Measurements from ENCODE around the gene TSPAN19.
"Not testable (repeated sequence)": the region's sequence is repeated elsewhere in the genome, so short reads cannot be mapped to it uniquely, and the experiment has no call there.

The TSPAN19 gene

GRCh38 chr12:85006206-85006605 lies 29.9 kb downstream of the TSPAN19 start:
- DNase-seq (ENCODE audit: low read depth, low spot score) = no peak
- POLR2A ChIA-PET = no interaction called here
- no peak for TF ChIP-seq CTCF (IDR thresholded peaks at IDR 0.05; ENCODE audit: insufficient read depth, low read length, missing control alignments)
- CTCF ChIA-PET = no interaction called here
- H3K4me3 ChIP-seq (ENCODE audit: low read depth, low read length) = no peak overlapping the region

DNA sequence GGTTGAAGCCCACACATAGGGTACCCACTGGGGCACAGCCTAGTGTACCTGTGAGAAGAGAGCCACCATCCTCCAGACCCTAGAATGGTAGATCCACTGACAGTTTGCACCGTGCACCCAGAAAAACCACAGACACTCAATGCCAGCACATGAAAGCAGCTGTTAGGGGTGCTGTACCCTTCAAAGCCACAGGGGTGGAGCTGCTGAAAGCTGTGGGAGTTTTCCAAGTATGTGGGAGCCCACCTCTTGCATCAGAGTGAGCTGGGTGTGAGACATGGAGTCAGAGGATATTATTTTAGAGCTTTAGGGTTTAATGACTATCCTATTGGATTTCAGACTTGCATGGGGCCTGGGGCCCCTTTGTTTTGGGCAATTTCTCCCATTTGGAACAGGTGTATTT lies 30.5 kb downstream of the TSPAN19 start:
- POLR2A ChIA-PET = no interaction called here
- CTCF ChIA-PET = no interaction called here
- no peak for DNase-seq (ENCODE audit: low read depth, low spot score)
- H3K4me3 ChIP-seq (ENCODE audit: low read depth, low read length) = no peak overlapping the region
- no peak for TF ChIP-seq CTCF (IDR thresholded peaks at IDR 0.05; ENCODE audit: insufficient read depth, low read length, missing control alignments)

DNA sequence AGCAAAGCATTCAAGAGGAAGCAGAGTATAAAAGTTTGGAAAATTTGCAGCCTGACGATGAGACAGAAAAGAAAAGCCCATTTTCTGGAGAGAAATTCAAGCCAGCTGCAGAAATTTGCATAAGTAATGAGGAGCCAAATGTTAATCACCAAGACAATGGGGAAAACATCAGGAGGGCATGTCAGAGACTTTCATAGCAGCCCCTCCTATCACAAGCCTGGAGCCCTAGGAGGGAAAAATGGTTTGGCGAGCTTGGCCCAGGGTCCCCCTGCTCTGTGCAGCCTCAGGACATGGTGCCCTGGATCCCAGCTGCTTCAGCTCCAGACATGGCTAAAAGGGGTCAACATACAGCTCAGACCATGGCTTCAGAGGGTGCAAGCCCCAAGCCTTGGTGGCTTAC lies 31.0 kb downstream of the TSPAN19 start:
- H3K4me3 ChIP-seq (ENCODE audit: low read depth, low read length); CTCF ChIA-PET; POLR2A ChIA-PET; DNase-seq (ENCODE audit: low read depth, low spot score): not testable (repeated sequence)

GRCh38 chr12:85004204-85004603 lies 31.9 kb downstream of the TSPAN19 start:
- H3K4me3 ChIP-seq (ENCODE audit: low read depth, low read length) = no peak overlapping the region
- POLR2A ChIA-PET = no interaction called here
- no peak for DNase-seq (ENCODE audit: low read depth, low spot score)
- TF ChIP-seq CTCF (IDR thresholded peaks at IDR 0.05; ENCODE audit: insufficient read depth, low read length, missing control alignments) = no peak
- CTCF ChIA-PET = no interaction called here

GRCh38 chr12:85002778-85003296 lies 33.2 kb downstream of the TSPAN19 start:
- no peak for TF ChIP-seq CTCF (IDR thresholded peaks at IDR 0.05; ENCODE audit: insufficient read depth, low read length, missing control alignments)
- H3K4me3 ChIP-seq (ENCODE audit: low read depth, low read length) = no peak overlapping the region
- ChIA-PET POLR2A (no interaction called here), CTCF (no interaction called here)
- no peak for DNase-seq (ENCODE audit: low read depth, low spot score)

- H3K4me3 ChIP-seq (ENCODE audit: low read depth, low read length) = no peak overlapping the region
- DNase-seq (ENCODE audit: low read depth, low spot score) = no peak
- ChIA-PET POLR2A (no interaction called here), CTCF (interaction anchor here (0.9 kb wide), 1 partner anchor 28 kb away, joined by 3 read pairs; no protein-coding TSS in a partner anchor)
- TF ChIP-seq CTCF (IDR thresholded peaks at IDR 0.05; ENCODE audit: insufficient read depth, low read length, missing control alignments) = no peak
Measured at GRCh38 chr12:85000729-85001128, 35.3 kb downstream of the TSPAN19 start.

GRCh38 chr12:84998341-84998740 lies 37.7 kb downstream of the TSPAN19 start:
- ChIA-PET CTCF (no interaction called here), POLR2A (no interaction called here)
- no peak overlapping the region for H3K4me3 ChIP-seq (ENCODE audit: low read depth, low read length)
- TF ChIP-seq CTCF (IDR thresholded peaks at IDR 0.05; ENCODE audit: insufficient read depth, low read length, missing control alignments) = no peak
- DNase-seq (ENCODE audit: low read depth, low spot score) = no peak

Data from AG04449 (cell line).